ENCODE results near the gene HIPK4. TPM values are rescaled to one million over a fixed set of nuclear protein-coding genes. Genes with fewer than 3 reads are reported as not detected.

Gene HIPK4
- polyA plus RNA-seq, 6 donors from 2014 or later: not detected

DNA sequence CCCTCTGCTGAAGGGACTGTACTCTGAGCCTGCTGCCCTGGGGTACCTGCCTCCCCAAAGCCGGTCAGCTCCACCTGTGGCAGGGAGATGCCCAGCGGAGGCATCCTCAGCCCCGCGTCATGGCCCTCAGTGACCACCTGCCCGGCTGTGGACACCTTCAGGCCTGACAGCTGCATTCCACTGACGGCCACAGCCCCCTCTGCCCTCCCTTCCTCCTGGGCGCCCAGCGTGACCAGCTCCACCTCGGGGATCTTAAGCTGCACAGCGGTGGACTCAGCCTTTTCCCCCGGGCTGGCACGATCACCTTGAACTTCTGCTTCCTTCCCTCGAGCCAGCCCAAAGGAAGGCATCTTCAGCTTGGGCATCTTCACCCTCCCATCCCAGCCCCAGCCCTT lies 4.8 kb upstream of the HIPK4 start:
- no peak overlapping the region for H3K4me3 Mint-ChIP-seq
- ATAC-seq (ENCODE audit: low read depth in 2 of 2): no peak
- H3K36me3 Mint-ChIP-seq: no peaks in the 10 kb centered on the region
- no peak for DNase-seq
- no peak overlapping the region for H3K27ac Mint-ChIP-seq
- H3K9me3 Mint-ChIP-seq: peaks cover 0 to 4% (median 0%) of the 10 kb centered on the region in 7 donors
- H3K4me1 Mint-ChIP-seq: peaks cover 6 to 11% (median 8%) of the 10 kb centered on the region in 3 donors
- peaks cover 0 to 23% (median 22%) of the 10 kb centered on the region in 3 donors for H3K27me3 Mint-ChIP-seq

DNA sequence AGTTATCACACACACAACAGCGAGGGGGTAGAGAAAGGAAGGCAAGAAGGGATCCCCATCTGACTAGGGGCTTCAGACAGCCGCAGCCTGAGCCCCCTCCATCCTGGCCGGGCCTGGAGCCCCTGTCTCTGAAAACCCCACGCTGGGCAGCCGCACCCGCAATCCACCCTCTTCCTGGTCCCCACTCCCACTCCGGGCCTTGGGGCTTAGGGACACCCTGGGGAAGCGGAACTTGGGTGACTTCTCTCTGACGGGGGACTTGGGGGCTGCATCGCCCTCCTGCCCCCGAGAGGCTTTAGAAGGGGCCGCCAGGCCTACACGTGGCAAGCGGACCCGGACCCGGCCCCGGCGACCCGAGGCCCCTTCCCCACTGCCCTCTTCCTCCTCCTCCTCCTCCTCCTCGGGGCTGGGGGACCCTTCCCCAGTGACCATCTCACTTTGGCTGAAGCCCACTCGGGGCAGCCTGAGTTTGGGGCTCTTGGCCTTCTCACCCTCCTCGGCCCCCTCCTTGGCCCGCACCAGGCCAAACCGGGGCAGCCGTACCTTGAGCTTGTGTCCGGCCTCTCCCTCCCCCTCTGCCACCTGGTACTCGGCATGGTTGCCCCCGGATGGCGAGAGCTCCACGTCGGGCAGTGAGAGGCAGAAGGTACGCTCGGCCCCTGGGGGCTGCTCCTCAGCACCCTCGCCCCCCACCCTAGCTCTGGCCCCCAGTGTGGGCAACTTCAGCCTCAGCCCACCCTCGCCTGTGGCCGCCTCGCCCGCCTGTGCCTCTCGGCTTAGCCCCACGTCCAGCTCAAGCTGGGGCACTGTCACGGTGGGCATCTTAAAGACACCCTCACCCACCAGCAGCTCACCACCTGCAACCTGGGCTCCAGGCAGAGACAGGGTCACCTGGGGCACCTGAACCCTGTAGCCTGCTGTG lies 4.2 kb upstream of the HIPK4 start:
- ATAC-seq (ENCODE audit: low read depth in 2 of 2) (no peak), DNase-seq (no peak)
- H3K4me3 Mint-ChIP-seq: no peak overlapping the region
- H3K27me3 Mint-ChIP-seq: peaks cover 0 to 17% (median 15%) of the 10 kb centered on the region in 3 donors
- H3K36me3 Mint-ChIP-seq: no peaks in the 10 kb centered on the region
- H3K9me3 Mint-ChIP-seq: peaks cover 0 to 3% (median 0%) of the 10 kb centered on the region in 7 donors
- H3K27ac Mint-ChIP-seq: no peak overlapping the region
- H3K4me1 Mint-ChIP-seq: peaks cover 4 to 5% (median 4%) of the 10 kb centered on the region in 3 donors

DNA sequence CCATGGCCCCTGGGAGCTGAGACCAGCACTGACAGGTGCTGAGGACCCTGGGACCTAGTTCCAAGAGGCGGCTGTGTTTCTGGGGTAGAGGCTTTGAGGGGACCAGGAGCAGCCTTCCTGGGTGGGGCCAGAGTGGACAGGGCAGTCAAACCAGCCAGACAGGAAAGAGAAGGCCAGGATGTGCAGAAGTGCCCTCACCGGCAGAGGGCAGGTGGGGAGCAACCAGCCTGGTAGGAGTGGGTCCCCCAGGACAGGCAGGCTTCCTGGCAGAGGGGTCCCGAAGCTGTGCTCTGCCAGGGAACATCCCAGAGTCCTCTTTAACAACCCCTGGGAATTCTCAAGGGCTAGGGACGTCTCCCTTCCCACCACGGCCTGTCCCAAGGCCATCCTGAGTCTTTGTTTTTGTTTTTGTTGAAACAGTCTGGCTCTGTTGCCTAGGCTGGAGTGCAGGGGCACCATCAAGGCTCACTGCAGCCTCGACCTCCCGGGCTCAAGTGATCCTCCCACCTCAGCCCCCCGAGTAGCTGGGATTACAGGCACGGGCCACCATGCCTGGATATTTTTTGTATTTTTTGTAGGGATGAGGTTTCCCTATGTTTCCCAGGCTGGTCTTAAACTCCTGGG lies 3.0 kb upstream of the HIPK4 start:
- DNase-seq: no peak
- peaks cover 0 to 11% (median 8%) of the 10 kb centered on the region in 3 donors for H3K27me3 Mint-ChIP-seq
- ATAC-seq (ENCODE audit: low read depth in 2 of 2): no peak
- H3K36me3 Mint-ChIP-seq: no peaks in the 10 kb centered on the region
- H3K4me1 Mint-ChIP-seq: no peaks in the 10 kb centered on the region
- no peaks in the 10 kb centered on the region for H3K9me3 Mint-ChIP-seq
- H3K4me3 Mint-ChIP-seq: no peak overlapping the region
- no peak overlapping the region for H3K27ac Mint-ChIP-seq

DNA sequence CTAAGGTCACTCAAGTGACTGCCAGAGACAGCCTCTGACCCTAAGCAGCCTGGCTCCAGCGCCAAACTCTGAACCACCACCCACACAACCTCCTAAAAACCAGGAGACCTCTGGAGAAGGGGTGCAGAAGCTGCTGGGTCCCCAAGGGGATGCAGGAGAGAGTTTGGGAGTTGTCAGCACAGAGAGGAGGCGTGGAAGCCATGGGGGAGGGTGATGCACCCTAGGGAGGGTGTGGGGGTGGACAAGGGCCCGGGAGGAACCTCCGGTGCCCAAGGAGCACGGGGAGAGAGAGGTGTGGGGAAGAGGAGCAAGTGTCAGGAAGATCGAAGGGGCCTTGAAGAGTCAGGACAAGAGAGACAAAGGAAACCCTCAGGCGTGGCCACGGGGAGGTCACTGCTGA lies 2.1 kb upstream of the HIPK4 start:
- H3K9me3 Mint-ChIP-seq: no peaks in the 10 kb centered on the region
- DNase-seq (no peak), ATAC-seq (ENCODE audit: low read depth in 2 of 2) (no peak)
- no peaks in the 10 kb centered on the region for H3K4me1 Mint-ChIP-seq
- peaks cover 0 to 14% (median 4%) of the 10 kb centered on the region in 3 donors for H3K27me3 Mint-ChIP-seq
- H3K27ac Mint-ChIP-seq: peak overlapping the region in 2 of 6 donors; percentile 63 to 82
- H3K4me3 Mint-ChIP-seq: no peak overlapping the region
- H3K36me3 Mint-ChIP-seq: no peaks in the 10 kb centered on the region

DNA sequence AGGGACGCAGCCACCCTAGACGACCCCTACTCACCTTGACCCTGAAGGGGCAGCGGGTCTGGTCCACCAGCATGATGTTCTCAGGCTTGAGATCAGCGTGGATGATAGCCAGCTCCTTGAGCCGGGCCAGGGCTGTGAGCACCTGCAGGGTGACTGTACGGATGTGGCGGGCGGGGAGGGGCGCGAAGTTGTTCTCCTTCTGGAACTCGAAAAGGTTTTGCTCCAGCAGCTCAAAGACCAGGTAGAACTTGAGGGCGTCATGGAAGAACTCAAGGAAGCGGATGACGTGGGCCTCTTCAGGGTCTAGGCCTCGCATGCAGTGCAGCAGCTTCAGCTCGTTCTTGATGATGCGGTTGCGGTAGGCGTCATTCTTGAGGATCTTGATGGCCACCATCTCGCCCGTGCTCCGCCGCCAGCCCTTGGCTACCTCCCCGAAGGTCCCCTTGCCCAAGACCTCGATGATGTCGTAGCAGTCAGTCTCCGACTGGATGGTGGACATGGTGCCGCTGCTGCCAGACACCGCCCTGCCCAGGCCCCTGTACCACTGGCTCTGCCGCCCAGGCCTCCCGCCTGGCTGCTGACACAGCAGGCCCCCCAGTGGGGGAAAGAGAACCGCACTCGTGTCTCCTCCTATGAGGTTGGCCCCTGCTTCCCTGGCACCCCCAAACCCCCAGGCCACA lies 437 bp downstream of the HIPK4 start:
- ATAC-seq (ENCODE audit: low read depth in 2 of 2) (no peak), DNase-seq (no peak)
- Mint-ChIP-seq H3K9me3 (no peaks in the 10 kb centered on the region), H3K27ac (no peak overlapping the region), H3K36me3 (no peaks in the 10 kb centered on the region), H3K4me3 (no peak overlapping the region), H3K4me1 (no peaks in the 10 kb centered on the region), H3K27me3 (peaks cover 0 to 19% (median 8%) of the 10 kb centered on the region in 3 donors)

GRCh38 chr19:40388481-40388880 lies 1.5 kb downstream of the HIPK4 start:
- Mint-ChIP-seq H3K27me3 (peaks cover 0 to 19% (median 8%) of the 10 kb centered on the region in 3 donors), H3K27ac (no peak overlapping the region), H3K9me3 (no peaks in the 10 kb centered on the region), H3K36me3 (no peaks in the 10 kb centered on the region), H3K4me3 (peak overlapping the region in 1 of 8 donors; percentile 60), H3K4me1 (no peaks in the 10 kb centered on the region)
- ATAC-seq (ENCODE audit: low read depth in 2 of 2) (no peak), DNase-seq (no peak)

GRCh38 chr19:40387155-40387554 lies 2.8 kb downstream of the HIPK4 start:
- H3K36me3 Mint-ChIP-seq: no peaks in the 10 kb centered on the region
- H3K4me1 Mint-ChIP-seq: no peaks in the 10 kb centered on the region
- H3K27ac Mint-ChIP-seq: no peak overlapping the region
- ATAC-seq (ENCODE audit: low read depth in 2 of 2) (no peak), DNase-seq (no peak)
- H3K9me3 Mint-ChIP-seq: no peaks in the 10 kb centered on the region
- H3K4me3 Mint-ChIP-seq: no peak overlapping the region
- H3K27me3 Mint-ChIP-seq: peaks cover 0 to 19% (median 8%) of the 10 kb centered on the region in 3 donors

DNA sequence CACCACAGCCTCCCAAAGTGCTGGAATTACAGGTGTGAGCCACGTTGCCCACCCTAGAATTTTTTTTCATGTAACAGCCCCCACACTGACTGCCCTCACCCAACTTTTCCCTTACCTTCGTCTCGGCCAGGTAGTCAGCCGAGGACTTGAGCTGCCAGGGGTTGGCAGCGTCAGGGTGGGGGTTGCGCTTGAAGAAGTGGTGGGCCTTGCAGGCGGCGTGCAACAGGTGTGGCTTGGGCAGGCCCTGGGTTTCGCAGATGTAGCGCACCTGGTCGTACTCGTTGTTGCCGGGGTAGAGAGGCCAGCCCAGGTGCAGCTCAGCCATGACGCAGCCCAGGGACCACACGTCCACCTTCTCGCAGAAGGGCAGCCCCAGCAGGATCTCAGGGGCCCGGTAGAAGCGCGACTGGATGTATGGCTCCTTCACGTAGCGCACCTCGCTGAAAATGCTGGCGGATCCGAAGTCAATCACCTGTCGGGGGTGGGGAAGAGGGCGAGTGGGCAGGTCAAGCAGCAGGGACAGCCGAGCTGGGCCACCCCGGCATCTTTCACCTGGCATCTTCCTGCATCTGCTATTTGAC lies 6.2 kb downstream of the HIPK4 start:
- no peak for ATAC-seq (ENCODE audit: low read depth in 2 of 2)
- DNase-seq: no peak
- Mint-ChIP-seq H3K27ac (peak overlapping the region in 1 of 6 donors; percentile 28), H3K4me1 (peaks cover 0 to 4% (median 0%) of the 10 kb centered on the region in 3 donors), H3K9me3 (no peaks in the 10 kb centered on the region), H3K27me3 (peaks cover 0 to 8% (median 8%) of the 10 kb centered on the region in 3 donors), H3K4me3 (no peak overlapping the region), H3K36me3 (no peaks in the 10 kb centered on the region)

GRCh38 chr19:40381321-40381720 lies 8.7 kb downstream of the HIPK4 start:
- no peaks in the 10 kb centered on the region for H3K9me3 Mint-ChIP-seq
- no peaks in the 10 kb centered on the region for H3K36me3 Mint-ChIP-seq
- no peak for ATAC-seq (ENCODE audit: low read depth in 2 of 2)
- peaks cover 0 to 4% (median 0%) of the 10 kb centered on the region in 3 donors for H3K4me1 Mint-ChIP-seq
- H3K27me3 Mint-ChIP-seq: peaks cover 0 to 8% (median 0%) of the 10 kb centered on the region in 3 donors
- DNase-seq: no peak
- no peak overlapping the region for H3K4me3 Mint-ChIP-seq
- no peak overlapping the region for H3K27ac Mint-ChIP-seq

GRCh38 chr19:40380199-40381037 lies 9.6 kb downstream of the HIPK4 start:
- H3K27me3 Mint-ChIP-seq: peaks cover 0 to 7% (median 0%) of the 10 kb centered on the region in 3 donors
- no peaks in the 10 kb centered on the region for H3K9me3 Mint-ChIP-seq
- no peaks in the 10 kb centered on the region for H3K36me3 Mint-ChIP-seq
- DNase-seq: no peak
- peak overlapping the region in 1 of 6 donors; percentile 70 for H3K27ac Mint-ChIP-seq
- ATAC-seq (ENCODE audit: low read depth in 2 of 2): no peak
- peaks cover 0 to 4% (median 0%) of the 10 kb centered on the region in 3 donors for H3K4me1 Mint-ChIP-seq
- no peak overlapping the region for H3K4me3 Mint-ChIP-seq

DNA sequence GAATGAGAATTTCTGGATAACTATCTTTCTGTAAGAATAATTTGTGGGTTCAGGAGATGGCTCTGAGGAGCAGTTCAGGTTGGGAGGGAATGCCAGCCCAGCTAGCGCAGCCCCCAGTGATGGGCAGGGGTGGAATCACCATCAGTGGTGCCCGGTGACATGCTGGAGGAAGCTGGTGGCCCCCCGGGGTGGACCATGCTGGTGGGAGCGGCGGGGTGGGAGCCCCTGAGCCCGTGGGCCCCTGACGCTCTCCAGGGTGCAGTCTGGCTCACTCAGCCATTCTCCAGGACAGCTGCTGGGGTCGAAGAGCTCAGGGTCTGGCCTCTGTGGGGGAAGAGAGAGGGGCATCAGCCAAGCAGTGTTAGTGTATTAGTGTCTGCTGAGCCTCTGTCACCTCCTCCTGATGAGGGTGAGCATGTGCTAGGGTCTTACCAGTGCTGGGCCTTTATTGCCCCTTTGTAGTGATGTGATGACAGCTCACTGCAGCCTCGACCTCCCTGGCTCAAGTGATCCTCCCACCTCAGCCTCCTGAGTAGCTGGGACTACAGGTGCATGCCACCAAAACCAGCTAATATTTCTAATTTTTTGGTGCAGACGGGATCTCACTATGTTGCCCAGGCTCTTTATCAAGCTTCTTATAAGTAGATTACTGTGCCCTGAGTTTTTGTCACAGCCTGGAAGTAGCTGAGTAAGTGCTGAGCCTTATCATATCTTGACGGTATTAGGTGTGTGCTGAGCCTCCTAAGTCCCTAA lies 10.4 kb downstream of the HIPK4 start:
- H3K36me3 Mint-ChIP-seq: peaks cover 0 to 4% of the 10 kb centered on the region in 2 donors
- H3K27ac Mint-ChIP-seq: no peak overlapping the region
- no peak overlapping the region for H3K4me3 Mint-ChIP-seq
- ATAC-seq (ENCODE audit: low read depth in 2 of 2) (no peak), DNase-seq (no peak)
- peaks cover 0 to 6% (median under 1%) of the 10 kb centered on the region in 3 donors for H3K4me1 Mint-ChIP-seq
- H3K9me3 Mint-ChIP-seq: no peaks in the 10 kb centered on the region
- no peaks in the 10 kb centered on the region for H3K27me3 Mint-ChIP-seq

GRCh38 chr19:40378509-40378908 lies 11.5 kb downstream of the HIPK4 start:
- no peak for DNase-seq
- peak in 1 of 2 donors; percentile 25 for ATAC-seq (ENCODE audit: low read depth in 2 of 2)
- Mint-ChIP-seq H3K4me1 (peaks cover 0 to 8% (median 4%) of the 10 kb centered on the region in 3 donors), H3K36me3 (peaks cover 0 to 9% of the 10 kb centered on the region in 2 donors), H3K27ac (no peak overlapping the region), H3K9me3 (no peaks in the 10 kb centered on the region), H3K4me3 (no peak overlapping the region), H3K27me3 (no peaks in the 10 kb centered on the region)

Measured in naive B cell (primary cell).